ENCODE results near the gene MIR17HG. TPM values are rescaled to one million over a fixed set of nuclear protein-coding genes. Genes with fewer than 3 reads are reported as not detected.

The MIR17HG gene
- total RNA-seq, 2 donors from 2014 or later, result 3.0 to 6.2 TPM

- H3K4me3 ChIP-seq, result no peak overlapping the region
- no peaks in the 10 kb centered on the region for H3K36me3 ChIP-seq
- no peaks in the 10 kb centered on the region for H3K4me1 ChIP-seq
- H3K27ac ChIP-seq, result no peak overlapping the region
- intact Hi-C loops (cut with DNase I), result loop anchor here (5.0 kb wide), 1 partner anchor 338 kb away; no protein-coding TSS in a partner anchor
- DNase-seq, result no peak
- no peaks in the 10 kb centered on the region for H3K9me3 ChIP-seq
- TF ChIP-seq CTCF (IDR thresholded peaks at IDR 0.05), result no peak
- H3K9ac ChIP-seq (ENCODE audit: low read depth in 2 of 2, low read length in 2 of 2), result no peak overlapping the region
- H3K27me3 ChIP-seq, result no peaks in the 10 kb centered on the region
Measured at GRCh38 chr13:91383836-91384235, 36.3 kb downstream of the MIR17HG start.

GRCh38 chr13:91384896-91385295 is 37.4 kb downstream of the MIR17HG start:
- intact Hi-C loops (cut with DNase I), result loop anchor here (5.0 kb wide), 1 partner anchor 337 kb away; no protein-coding TSS in a partner anchor
- Histone ChIP-seq H3K4me1 (no peaks in the 10 kb centered on the region), H3K9me3 (no peaks in the 10 kb centered on the region), H3K9ac (ENCODE audit: low read depth in 2 of 2, low read length in 2 of 2) (no peak overlapping the region), H3K36me3 (no peaks in the 10 kb centered on the region), H3K27ac (no peak overlapping the region), H3K4me3 (no peak overlapping the region), H3K27me3 (no peaks in the 10 kb centered on the region)
- no peak for DNase-seq
- TF ChIP-seq CTCF (IDR thresholded peaks at IDR 0.05), result no peak

GRCh38 chr13:91389186-91389585 is 41.7 kb downstream of the MIR17HG start:
- Histone ChIP-seq H3K36me3 (no peaks in the 10 kb centered on the region), H3K27ac (no peak overlapping the region), H3K9ac (ENCODE audit: low read depth in 2 of 2, low read length in 2 of 2) (no peak overlapping the region), H3K9me3 (no peaks in the 10 kb centered on the region), H3K4me3 (no peak overlapping the region), H3K27me3 (no peaks in the 10 kb centered on the region), H3K4me1 (no peaks in the 10 kb centered on the region)
- no peak for TF ChIP-seq CTCF (IDR thresholded peaks at IDR 0.05)
- DNase-seq, result no peak
- intact Hi-C loops (cut with DNase I), result no loop called here

DNA sequence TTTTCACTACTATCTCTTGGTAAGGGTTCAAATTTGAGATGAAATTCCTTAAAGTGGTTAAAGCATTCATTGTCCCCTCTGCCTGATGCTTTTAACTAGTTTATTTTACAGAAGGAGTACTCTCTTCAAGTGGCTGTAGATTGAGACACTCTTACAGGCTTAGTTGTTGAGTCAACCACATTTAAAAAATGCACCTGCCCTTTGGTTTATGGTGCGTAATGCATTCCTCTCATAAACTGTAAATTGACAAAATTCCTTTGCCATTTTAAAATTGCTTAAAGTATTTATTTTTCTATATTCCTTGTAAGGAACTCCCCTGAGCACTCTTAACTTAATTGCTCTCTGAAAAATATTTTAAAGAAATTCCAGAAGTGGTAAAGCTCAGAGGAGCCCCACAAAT is 50.1 kb downstream of the MIR17HG start:
- DNase-seq, result no peak
- TF ChIP-seq CTCF (IDR thresholded peaks at IDR 0.05), result no peak
- Histone ChIP-seq H3K36me3 (no peaks in the 10 kb centered on the region), H3K4me1 (peaks cover 5% of the 10 kb centered on the region), H3K27ac (no peak overlapping the region), H3K27me3 (peaks cover 19% of the 10 kb centered on the region), H3K4me3 (no peak overlapping the region), H3K9ac (ENCODE audit: low read depth in 2 of 2, low read length in 2 of 2) (no peak overlapping the region), H3K9me3 (no peaks in the 10 kb centered on the region)
- intact Hi-C loops (cut with DNase I), result no loop called here

GRCh38 chr13:91398413-91399188 is 51.1 kb downstream of the MIR17HG start, which contains the start of gene GPC5:
Gene GPC5 (plus strand): TSS chr13:91398621.
- Histone ChIP-seq H3K4me1 (peaks cover 5% of the 10 kb centered on the region), H3K27me3 (peaks cover 19% of the 10 kb centered on the region), H3K9ac (ENCODE audit: low read depth in 2 of 2, low read length in 2 of 2) (peak within 1 kb of the TSS in 1 of 2 donors; percentile 35), H3K27ac (no peak within 1 kb of the TSS), H3K4me3 (peak within 1 kb of the TSS; percentile 51), H3K36me3 (no peaks in the 10 kb centered on the region), H3K9me3 (no peaks in the 10 kb centered on the region)
- intact Hi-C loops (cut with DNase I), result no loop called here
- TF ChIP-seq CTCF (IDR thresholded peaks at IDR 0.05), result no peak
- DNase-seq, result peak; percentile 82

Data from colonic mucosa (tissue), 4 donors.